Keratinocyte (primary cell): Measurements from ENCODE around the gene PHIP.

Experiments used
- EZH2 ChIP-seq: IDR thresholded peaks from one replicate; pipeline ENCODE4 v1.6.1; 2012; ENCODE audit warnings: inconsistent platforms, mild to moderate bottlenecking, low read length, moderate library complexity
- TF ChIP-seq, protein P1 (sequence below), 3 experiments: IDR thresholded peaks in 1 of 3; conservative IDR thresholded peaks in 1 of 3; optimal IDR thresholded peaks in 1 of 3; 2 replicates in 2 of 3; 3 replicates in 1 of 3; pipeline versions ENCODE3 to v1.5.1; 2011; ENCODE audit warnings: low read length in 3 of 3, mild to moderate bottlenecking in 3 of 3, moderate library complexity in 2 of 3, control low read depth in 1 of 3, inconsistent platforms in 1 of 3; ENCODE audit not compliant: insufficient read depth in 2 of 3; ENCODE audit errors: extremely low read depth in 1 of 3

- TF ChIP-seq, protein P1, sequence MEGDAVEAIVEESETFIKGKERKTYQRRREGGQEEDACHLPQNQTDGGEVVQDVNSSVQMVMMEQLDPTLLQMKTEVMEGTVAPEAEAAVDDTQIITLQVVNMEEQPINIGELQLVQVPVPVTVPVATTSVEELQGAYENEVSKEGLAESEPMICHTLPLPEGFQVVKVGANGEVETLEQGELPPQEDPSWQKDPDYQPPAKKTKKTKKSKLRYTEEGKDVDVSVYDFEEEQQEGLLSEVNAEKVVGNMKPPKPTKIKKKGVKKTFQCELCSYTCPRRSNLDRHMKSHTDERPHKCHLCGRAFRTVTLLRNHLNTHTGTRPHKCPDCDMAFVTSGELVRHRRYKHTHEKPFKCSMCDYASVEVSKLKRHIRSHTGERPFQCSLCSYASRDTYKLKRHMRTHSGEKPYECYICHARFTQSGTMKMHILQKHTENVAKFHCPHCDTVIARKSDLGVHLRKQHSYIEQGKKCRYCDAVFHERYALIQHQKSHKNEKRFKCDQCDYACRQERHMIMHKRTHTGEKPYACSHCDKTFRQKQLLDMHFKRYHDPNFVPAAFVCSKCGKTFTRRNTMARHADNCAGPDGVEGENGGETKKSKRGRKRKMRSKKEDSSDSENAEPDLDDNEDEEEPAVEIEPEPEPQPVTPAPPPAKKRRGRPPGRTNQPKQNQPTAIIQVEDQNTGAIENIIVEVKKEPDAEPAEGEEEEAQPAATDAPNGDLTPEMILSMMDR (optimal IDR thresholded peaks at IDR 0.05 in 1 of 3, IDR thresholded peaks at IDR 0.05 in 1 of 3, conservative IDR thresholded peaks at IDR 0.05 in 1 of 3; ENCODE audit: extremely low read depth in 1 of 3, insufficient read depth in 2 of 3, low read length in 3 of 3), result no peak
- no peak for TF ChIP-seq EZH2
Measured at GRCh38 chr6:79066330-79066729, 11.7 kb downstream of the PHIP start.
